ENCODE data around the gene NPC1.
A peak's percentile ranks its signal among the peaks of the same experiment; 100 is the strongest.
"Not testable (repeated sequence)": the region's sequence is repeated elsewhere in the genome, so short reads cannot be mapped to it uniquely, and the experiment has no call there.

NPC1 gene

GRCh38 chr18:23515911-23516546 is 70.3 kb downstream of the NPC1 start:
- DNase-seq, result peak; percentile 76

GRCh38 chr18:23512641-23513040 is 73.7 kb downstream of the NPC1 start:
- no peak for DNase-seq

GRCh38 chr18:23512216-23512615 is 74.1 kb downstream of the NPC1 start:
- DNase-seq, result not testable (repeated sequence)

- DNase-seq, result not testable (repeated sequence)
Measured at GRCh38 chr18:23510923-23511322, 75.4 kb downstream of the NPC1 start.

- DNase-seq, result no peak
Measured at GRCh38 chr18:23506393-23506792, 79.9 kb downstream of the NPC1 start.

GRCh38 chr18:23504720-23505119 is 81.6 kb downstream of the NPC1 start:
- DNase-seq, result no peak

- DNase-seq, result no peak
Measured at GRCh38 chr18:23503963-23504344, 82.4 kb downstream of the NPC1 start.

GRCh38 chr18:23503038-23503962 is 83.0 kb downstream of the NPC1 start, which contains the start of gene RMC1:
RMC1 (plus strand) TSS chr18:23503511; CDS start chr18:23503619, 108 bp downstream.
- DNase-seq, result peak; percentile 96

GRCh38 chr18:23502516-23503037 is 83.7 kb downstream of the NPC1 start:
- DNase-seq, result no peak

- DNase-seq, result no peak
Measured at GRCh38 chr18:23501626-23502025, 84.7 kb downstream of the NPC1 start.

- DNase-seq, result no peak
Measured at GRCh38 chr18:23499291-23499781, 87.0 kb downstream of the NPC1 start.

GRCh38 chr18:23498877-23499276 is 87.4 kb downstream of the NPC1 start:
- DNase-seq, result peak; percentile 47

GRCh38 chr18:23498117-23498516 is 88.2 kb downstream of the NPC1 start:
- no peak for DNase-seq

- no peak for DNase-seq
Measured at GRCh38 chr18:23495723-23496440, 90.4 kb downstream of the NPC1 start.

GRCh38 chr18:23494992-23495391 is 91.3 kb downstream of the NPC1 start:
- DNase-seq, result no peak

- DNase-seq, result no peak
Measured at GRCh38 chr18:23493654-23494053, 92.7 kb downstream of the NPC1 start.

- DNase-seq, result not testable (repeated sequence)
Measured at GRCh38 chr18:23489586-23489985, 96.7 kb downstream of the NPC1 start.

- no peak for DNase-seq
Measured at GRCh38 chr18:23487738-23488570, 98.4 kb downstream of the NPC1 start.

GRCh38 chr18:23485386-23485785 is 100.9 kb downstream of the NPC1 start:
- DNase-seq, result no peak

- DNase-seq, result no peak
Measured at GRCh38 chr18:23484561-23485182, 101.6 kb downstream of the NPC1 start.

Data from left hindlimb (tissue), 1 donor.